ENCODE results near the gene C1QTNF6.

The C1QTNF6 gene

GRCh38 chr22:37199103-37199759 lies 11.2 kb upstream of the C1QTNF6 start:
- peak; percentile 82 for TF ChIP-seq CTCF (conservative IDR thresholded peaks at IDR 0.05; ENCODE audit: low read depth, low read length)
- H3K4me3 ChIP-seq (ENCODE audit: low read depth, low read length), result peak overlapping the region; percentile 75
- DNase-seq (ENCODE audit: low read depth), result peak; percentile 99

- TF ChIP-seq CTCF (conservative IDR thresholded peaks at IDR 0.05; ENCODE audit: low read depth, low read length), result peak; percentile 70
- peak; percentile 78 for DNase-seq (ENCODE audit: low read depth)
Measured at GRCh38 chr22:37198258-37199102, 10.4 kb upstream of the C1QTNF6 start.

GRCh38 chr22:37197451-37198257 lies 9.6 kb upstream of the C1QTNF6 start:
- H3K4me3 ChIP-seq (ENCODE audit: low read depth, low read length), result no peak overlapping the region
- TF ChIP-seq CTCF (conservative IDR thresholded peaks at IDR 0.05; ENCODE audit: low read depth, low read length), result no peak
- peak; percentile 79 for DNase-seq (ENCODE audit: low read depth)

More at GRCh38 chr22:37198258-37199102, 10.4 kb upstream of the C1QTNF6 start:
- H3K4me3 ChIP-seq (ENCODE audit: low read depth, low read length), result peak overlapping the region; percentile 75

GRCh38 chr22:37196539-37197450 lies 8.7 kb upstream of the C1QTNF6 start:
- peak; percentile 77 for DNase-seq (ENCODE audit: low read depth)
- H3K4me3 ChIP-seq (ENCODE audit: low read depth, low read length), result no peak overlapping the region
- TF ChIP-seq CTCF (conservative IDR thresholded peaks at IDR 0.05; ENCODE audit: low read depth, low read length), result peak; percentile 25

- no peak overlapping the region for H3K4me3 ChIP-seq (ENCODE audit: low read depth, low read length)
- TF ChIP-seq CTCF (conservative IDR thresholded peaks at IDR 0.05; ENCODE audit: low read depth, low read length), result no peak
- no peak for DNase-seq (ENCODE audit: low read depth)
Measured at GRCh38 chr22:37195921-37196320, 7.9 kb upstream of the C1QTNF6 start.

- no peak for DNase-seq (ENCODE audit: low read depth)
- no peak overlapping the region for H3K4me3 ChIP-seq (ENCODE audit: low read depth, low read length)
- no peak for TF ChIP-seq CTCF (conservative IDR thresholded peaks at IDR 0.05; ENCODE audit: low read depth, low read length)
Measured at GRCh38 chr22:37194750-37195149, 6.7 kb upstream of the C1QTNF6 start.

Data from choroid plexus epithelial cell (primary cell).